ENCODE data around the gene CLIC4. TPM values are rescaled to one million over a fixed set of nuclear protein-coding genes. Genes with fewer than 3 reads are reported as not detected.

Gene CLIC4
- total RNA-seq, 1 donor from 2014 or later, result 90.4 TPM

DNA sequence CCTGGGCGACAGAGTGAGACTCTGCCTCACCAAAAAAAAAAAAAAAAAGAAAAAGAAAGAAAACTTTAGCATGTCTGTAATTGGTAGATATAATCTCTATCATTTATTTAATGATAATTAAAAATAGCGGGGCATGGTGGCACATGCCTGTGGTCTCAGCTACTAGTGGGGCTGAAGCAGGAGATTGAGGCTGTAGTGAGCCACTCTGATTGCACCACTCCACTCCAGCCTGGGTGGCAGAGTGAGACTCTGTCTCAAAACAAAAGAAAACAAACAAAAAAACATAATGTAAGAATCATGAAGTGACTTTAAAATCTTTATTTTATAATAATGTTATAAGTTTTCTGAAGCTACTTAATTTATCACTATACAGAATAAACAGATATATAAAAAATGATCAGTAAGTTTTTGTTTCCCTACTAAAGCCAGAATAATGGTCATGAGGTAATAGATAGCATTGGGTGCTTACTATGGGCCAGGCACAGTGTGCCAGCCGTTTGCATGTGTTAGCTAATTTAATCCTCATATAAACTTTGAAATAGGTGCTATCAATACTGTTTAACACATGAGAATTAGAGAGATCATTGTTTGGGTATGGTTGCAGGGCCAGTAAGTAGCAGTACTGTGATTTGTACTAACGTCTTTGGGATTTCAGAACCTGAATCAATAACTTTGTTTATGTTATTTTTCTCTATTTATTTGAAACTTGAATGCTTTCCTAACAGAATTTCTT is 23.8 kb downstream of the CLIC4 start:
- peaks cover 14% of the 10 kb centered on the region for H3K4me1 Mint-ChIP-seq (ENCODE audit: low read depth)
- no peak overlapping the region for H3K27ac Mint-ChIP-seq
- H3K36me3 Mint-ChIP-seq (ENCODE audit: insufficient read depth), result peaks cover 1% of the 10 kb centered on the region
- no peak for DNase-seq (ENCODE audit: low spot score, unreplicated experiment)
- H3K27me3 Mint-ChIP-seq, result no peaks in the 10 kb centered on the region
- H3K9me3 Mint-ChIP-seq (ENCODE audit: low read depth), result no peaks in the 10 kb centered on the region
- H3K4me3 Mint-ChIP-seq (ENCODE audit: low read depth), result no peak overlapping the region
- TF ChIP-seq, protein P1, sequence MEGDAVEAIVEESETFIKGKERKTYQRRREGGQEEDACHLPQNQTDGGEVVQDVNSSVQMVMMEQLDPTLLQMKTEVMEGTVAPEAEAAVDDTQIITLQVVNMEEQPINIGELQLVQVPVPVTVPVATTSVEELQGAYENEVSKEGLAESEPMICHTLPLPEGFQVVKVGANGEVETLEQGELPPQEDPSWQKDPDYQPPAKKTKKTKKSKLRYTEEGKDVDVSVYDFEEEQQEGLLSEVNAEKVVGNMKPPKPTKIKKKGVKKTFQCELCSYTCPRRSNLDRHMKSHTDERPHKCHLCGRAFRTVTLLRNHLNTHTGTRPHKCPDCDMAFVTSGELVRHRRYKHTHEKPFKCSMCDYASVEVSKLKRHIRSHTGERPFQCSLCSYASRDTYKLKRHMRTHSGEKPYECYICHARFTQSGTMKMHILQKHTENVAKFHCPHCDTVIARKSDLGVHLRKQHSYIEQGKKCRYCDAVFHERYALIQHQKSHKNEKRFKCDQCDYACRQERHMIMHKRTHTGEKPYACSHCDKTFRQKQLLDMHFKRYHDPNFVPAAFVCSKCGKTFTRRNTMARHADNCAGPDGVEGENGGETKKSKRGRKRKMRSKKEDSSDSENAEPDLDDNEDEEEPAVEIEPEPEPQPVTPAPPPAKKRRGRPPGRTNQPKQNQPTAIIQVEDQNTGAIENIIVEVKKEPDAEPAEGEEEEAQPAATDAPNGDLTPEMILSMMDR (IDR thresholded peaks at IDR 0.05; ENCODE audit: unreplicated experiment), result no peak

DNA sequence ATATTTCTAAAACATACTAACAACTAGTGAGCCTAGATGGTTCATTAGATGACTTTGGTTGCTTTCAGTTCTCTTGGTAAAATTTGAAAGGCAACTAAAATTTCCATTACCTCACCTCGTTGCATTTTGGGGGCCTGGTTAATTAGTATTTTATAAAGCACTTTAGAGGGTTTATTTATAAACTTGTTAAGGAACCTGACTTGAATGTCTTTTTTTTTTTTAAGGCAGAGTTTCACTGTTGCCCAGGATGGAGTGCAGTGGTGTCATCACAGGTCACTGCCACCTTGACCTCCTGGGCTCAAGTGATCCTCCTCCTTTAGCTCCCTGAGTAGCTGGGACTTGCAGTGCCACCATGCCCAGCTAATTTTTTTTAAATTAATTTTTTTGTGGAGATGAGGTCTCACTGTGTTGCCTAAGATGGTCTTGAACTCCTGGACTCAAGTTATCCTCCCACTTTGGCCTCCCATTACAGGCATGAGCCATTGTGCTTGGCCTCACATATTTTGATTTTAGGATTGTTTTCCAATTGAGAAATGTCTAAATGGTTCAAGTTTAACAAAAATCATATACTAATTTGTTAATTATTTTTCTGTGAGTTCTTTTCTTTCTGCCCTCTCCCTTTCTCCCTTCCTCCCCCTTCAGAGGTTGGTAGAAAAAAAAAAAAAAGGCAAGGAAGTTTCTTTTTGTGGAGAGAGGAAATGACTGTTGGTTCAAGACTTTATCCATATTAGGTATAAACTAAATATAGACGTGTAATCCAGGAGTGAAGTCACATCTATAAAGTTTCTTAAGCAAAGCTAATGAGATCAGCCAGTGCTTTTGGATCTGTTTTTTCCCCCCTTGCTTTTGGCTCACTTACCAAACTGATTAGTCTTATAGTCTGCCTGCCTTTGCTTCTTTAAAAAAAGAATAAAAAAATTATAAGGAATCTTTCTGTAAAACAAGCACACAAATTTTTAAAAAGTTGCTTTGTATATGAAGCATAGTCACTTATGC is 24.7 kb downstream of the CLIC4 start:
- TF ChIP-seq, protein P1 (IDR thresholded peaks at IDR 0.05; ENCODE audit: unreplicated experiment), result no peak
- Mint-ChIP-seq H3K27me3 (no peaks in the 10 kb centered on the region), H3K9me3 (ENCODE audit: low read depth) (no peaks in the 10 kb centered on the region), H3K4me3 (ENCODE audit: low read depth) (no peak overlapping the region), H3K36me3 (ENCODE audit: insufficient read depth) (peaks cover 1% of the 10 kb centered on the region), H3K27ac (no peak overlapping the region), H3K4me1 (ENCODE audit: low read depth) (peaks cover 11% of the 10 kb centered on the region)
- no peak for DNase-seq (ENCODE audit: low spot score, unreplicated experiment)

DNA sequence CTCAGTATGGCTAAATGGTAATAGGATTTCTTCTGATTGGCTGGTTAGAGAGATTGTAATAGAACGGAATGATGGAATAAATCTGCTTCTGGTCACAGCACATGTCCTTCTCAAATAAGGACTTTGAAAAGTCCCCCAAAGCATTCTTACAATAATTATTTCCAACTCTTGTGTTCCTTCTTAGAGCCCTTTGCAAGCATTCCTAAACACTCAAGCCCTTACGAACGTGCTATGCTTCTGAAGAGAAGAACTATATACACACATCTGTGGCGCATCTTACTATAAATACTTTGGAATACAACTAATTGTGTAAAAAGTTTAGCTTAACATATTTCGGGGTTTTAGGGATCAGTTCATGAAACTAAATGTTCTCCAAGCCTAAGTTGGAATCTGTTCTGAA is 25.6 kb downstream of the CLIC4 start:
- no peaks in the 10 kb centered on the region for H3K27me3 Mint-ChIP-seq
- DNase-seq (ENCODE audit: low spot score, unreplicated experiment), result no peak
- H3K4me1 Mint-ChIP-seq (ENCODE audit: low read depth), result peaks cover 7% of the 10 kb centered on the region
- no peaks in the 10 kb centered on the region for H3K9me3 Mint-ChIP-seq (ENCODE audit: low read depth)
- TF ChIP-seq, protein P1 (IDR thresholded peaks at IDR 0.05; ENCODE audit: unreplicated experiment), result no peak
- peaks cover 1% of the 10 kb centered on the region for H3K36me3 Mint-ChIP-seq (ENCODE audit: insufficient read depth)
- H3K4me3 Mint-ChIP-seq (ENCODE audit: low read depth), result no peak overlapping the region
- no peak overlapping the region for H3K27ac Mint-ChIP-seq

DNA sequence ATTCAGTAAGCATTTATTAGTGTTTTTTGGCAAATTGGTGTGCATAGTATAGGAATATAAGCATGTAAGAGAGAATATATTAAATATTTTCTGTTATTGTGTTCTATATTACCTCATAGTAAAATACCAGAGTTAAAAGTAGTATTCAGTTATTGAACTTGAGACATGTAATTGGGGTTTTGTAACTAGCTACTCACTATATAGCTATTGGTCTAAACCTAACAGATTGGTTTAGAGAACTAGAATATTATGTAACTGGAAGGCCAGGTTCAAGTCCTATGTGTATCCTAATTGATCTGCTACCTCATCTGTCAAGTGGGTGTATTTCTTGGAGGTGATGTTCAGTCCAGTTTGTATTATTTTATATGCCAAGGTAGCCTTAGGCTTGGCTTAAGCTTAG is 26.3 kb downstream of the CLIC4 start:
- TF ChIP-seq, protein P1 (IDR thresholded peaks at IDR 0.05; ENCODE audit: unreplicated experiment), result no peak
- no peak overlapping the region for H3K27ac Mint-ChIP-seq
- no peaks in the 10 kb centered on the region for H3K9me3 Mint-ChIP-seq (ENCODE audit: low read depth)
- no peak for DNase-seq (ENCODE audit: low spot score, unreplicated experiment)
- peaks cover 1% of the 10 kb centered on the region for H3K36me3 Mint-ChIP-seq (ENCODE audit: insufficient read depth)
- peaks cover 10% of the 10 kb centered on the region for H3K4me1 Mint-ChIP-seq (ENCODE audit: low read depth)
- H3K27me3 Mint-ChIP-seq, result no peaks in the 10 kb centered on the region
- no peak overlapping the region for H3K4me3 Mint-ChIP-seq (ENCODE audit: low read depth)

DNA sequence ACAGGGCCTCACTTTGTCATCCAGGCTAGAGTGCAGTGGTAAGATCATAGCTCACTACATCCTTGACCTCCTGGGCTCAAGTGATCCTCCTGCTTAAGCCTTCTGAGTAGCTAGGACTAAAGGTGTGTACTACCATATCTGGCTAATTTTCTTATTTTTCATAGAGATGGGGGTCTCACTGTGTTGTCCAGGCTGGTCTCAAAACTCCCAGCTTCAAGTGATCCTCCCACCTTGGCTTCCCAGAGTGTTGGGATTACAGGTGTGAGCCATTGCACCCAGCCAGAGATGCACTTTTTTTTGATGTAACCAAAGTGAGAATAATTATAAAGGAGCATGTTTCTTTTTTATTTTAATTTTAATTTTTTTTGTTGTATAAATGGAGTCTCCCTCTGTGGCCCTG is 28.4 kb downstream of the CLIC4 start:
- Mint-ChIP-seq H3K36me3 (ENCODE audit: insufficient read depth) (no peaks in the 10 kb centered on the region), H3K9me3 (ENCODE audit: low read depth) (no peaks in the 10 kb centered on the region), H3K27me3 (no peaks in the 10 kb centered on the region), H3K4me3 (ENCODE audit: low read depth) (no peak overlapping the region), H3K4me1 (ENCODE audit: low read depth) (peaks cover 9% of the 10 kb centered on the region), H3K27ac (no peak overlapping the region)
- TF ChIP-seq, protein P1 (IDR thresholded peaks at IDR 0.05; ENCODE audit: unreplicated experiment), result no peak
- DNase-seq (ENCODE audit: low spot score, unreplicated experiment), result no peak

All from progenitor cell of endocrine pancreas (in vitro differentiated cells).